GM21576 (cell line): ENCODE data around the gene HSP90AA1.
"Not testable (repeated sequence)": the region's sequence is repeated elsewhere in the genome, so short reads cannot be mapped to it uniquely, and the experiment has no call there.

Source experiments
- ATAC-seq: cut with Tn5 transposase; IDR thresholded peaks from one replicate; pipeline ENCODE4 v1.9.1; 2021; ENCODE audit warnings: mild to moderate bottlenecking, moderate library complexity; ENCODE audit not compliant: unreplicated experiment

HSP90AA1 gene

DNA sequence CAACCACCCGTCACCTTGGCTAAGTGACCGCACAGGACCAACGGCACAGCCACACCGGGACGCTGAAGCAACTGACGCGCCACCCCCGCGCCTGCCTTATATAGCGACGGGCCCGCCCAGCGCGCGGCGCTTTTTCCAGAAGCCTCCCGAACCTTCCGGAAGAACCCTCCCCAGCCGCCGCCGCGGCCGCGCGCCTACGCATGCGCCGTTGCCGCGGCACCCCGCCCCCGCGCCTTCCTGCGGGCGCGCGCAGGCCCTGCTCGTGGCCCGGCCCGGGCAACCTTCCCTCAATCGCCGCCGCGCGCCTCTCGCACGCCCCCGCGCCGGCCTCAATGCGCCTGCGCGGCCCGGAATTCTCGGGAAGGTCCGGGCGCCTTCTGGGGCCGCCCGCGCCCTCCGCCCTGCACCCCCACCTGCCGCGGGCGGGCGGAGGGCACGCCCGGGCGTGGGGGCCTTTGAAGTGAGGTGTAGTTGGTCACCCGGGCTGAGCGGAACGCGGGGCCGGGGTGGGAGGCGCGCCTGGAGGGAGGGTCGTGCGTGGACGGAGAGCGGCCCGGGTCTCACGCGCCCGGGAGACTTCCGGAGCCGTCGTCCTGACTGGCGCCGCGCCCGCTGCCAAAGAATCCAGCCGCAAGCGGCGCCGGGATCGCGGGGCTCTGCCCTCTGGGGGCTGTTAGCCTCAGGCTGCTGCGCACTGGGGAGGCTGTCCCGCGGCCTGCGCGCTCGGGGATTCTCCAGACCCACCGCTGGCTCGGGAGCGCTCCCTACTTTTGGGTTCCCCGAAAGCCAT is at the start of gene HSP90AA1:
Gene HSP90AA1, minus strand, starts transcription at position 73 of the 790 bp plus-strand sequence. CDS start 666 bp downstream, outside the sequence.
- ATAC-seq = peak; percentile 66

DNA sequence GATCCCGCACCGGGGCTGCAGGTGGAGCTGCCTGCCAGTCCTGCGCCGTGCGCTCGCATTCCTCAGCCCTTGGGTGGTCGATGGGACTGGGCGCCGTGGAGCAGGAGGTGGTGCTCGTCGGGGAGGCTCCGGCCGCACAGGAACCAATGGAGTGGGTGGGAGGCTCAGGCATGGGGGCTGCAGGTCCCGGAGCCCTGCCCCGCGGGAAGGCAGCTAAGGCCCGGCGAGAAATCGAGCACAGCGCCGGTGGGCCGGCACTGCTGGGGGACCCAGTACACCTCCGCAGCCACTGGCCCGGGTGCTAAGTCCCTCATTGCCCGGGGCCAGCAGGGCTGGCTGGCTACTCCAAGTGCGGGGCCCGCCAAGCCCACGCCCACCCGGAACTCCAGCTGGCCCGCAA is 48.6 kb upstream of the HSP90AA1 start:
- ATAC-seq = not testable (repeated sequence)

DNA sequence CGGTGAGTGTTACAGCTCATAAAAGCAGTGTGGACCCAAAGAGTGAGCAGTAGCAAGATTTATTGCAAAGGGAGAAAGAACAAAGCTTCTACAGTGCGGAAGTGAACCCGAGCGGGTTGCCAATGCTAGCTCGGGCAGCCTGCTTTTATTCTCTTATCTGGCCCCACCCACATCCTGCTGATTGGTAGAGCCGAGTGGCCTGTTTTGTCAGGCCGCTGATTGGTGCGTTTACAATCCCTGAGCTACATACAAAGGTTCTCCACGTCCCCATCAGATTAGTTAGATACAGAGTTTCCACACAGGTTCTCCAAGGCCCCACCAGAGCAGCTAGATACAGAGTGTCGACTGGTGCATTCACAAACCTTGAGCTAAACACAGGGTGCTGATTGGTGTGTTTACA is 47.9 kb upstream of the HSP90AA1 start:
- not testable (repeated sequence) for ATAC-seq

DNA sequence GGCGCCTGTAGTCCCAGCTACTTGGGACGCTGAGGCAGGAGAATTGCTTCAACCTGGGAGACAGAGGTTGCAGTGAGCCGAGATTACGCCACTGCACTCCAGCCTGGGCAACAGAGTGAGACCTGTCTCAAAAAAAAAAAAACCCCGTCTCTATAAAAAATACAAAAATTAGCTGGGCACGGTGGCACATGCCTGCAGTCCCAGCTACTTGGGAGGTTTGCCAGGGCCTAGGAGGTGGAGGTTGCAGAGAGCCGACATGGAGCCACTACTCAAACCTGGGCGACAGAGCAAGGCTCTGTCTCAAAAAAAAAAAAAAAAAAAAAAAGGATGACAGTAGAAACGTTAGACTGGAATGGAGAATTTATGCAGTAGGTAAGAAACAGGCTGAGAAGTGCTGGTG is 47.2 kb upstream of the HSP90AA1 start:
- not testable (repeated sequence) for ATAC-seq

DNA sequence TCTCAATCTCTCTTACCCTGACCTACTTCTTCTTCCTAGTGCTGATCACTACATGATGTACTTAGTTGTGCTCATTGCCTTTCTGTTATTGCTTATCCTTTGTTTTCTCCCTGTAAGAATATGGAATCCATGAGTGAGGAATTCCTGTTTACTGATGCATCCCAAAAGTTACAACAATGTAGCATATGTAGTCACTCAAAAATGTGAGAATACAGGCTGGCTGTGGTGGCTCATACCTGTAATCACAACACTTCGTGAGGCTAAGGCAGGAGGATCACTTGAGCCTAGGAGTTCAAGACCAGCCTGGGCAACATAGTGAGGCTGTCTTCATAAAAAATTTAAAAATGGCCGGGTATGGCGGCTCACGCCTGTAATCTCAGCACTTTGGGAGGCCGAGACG is 44.9 kb upstream of the HSP90AA1 start:
- no peak for ATAC-seq

DNA sequence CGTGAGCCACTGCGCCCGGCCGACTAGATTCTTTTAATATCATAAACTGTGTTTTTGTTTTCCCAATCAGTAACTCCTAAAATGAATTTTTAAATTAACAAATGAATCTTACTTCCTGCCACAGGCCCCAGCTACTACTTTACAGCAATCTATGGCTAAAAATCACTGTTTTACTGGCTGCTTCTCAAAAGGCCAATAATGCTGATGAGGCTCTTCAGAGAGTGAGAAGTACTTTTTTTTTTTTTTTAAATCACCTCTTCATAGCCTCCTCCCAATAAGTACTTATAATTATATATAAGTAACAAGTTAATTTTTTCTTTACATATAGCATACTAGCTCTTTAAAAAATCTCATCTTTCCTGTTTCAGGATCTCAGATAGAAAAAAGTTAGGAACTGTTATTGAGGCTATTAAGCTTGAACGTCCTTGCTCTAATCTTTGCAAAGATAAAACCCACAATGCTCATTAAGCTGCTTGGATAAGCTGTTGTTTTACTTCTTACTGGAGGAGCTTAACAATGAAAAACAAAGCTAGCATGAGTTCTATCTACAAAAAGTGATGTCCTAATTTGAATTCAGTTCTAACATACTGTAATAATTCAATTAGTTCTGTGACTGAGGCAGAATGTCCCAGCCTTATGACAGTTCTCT is 40.1 kb upstream of the HSP90AA1 start:
- no peak for ATAC-seq

DNA sequence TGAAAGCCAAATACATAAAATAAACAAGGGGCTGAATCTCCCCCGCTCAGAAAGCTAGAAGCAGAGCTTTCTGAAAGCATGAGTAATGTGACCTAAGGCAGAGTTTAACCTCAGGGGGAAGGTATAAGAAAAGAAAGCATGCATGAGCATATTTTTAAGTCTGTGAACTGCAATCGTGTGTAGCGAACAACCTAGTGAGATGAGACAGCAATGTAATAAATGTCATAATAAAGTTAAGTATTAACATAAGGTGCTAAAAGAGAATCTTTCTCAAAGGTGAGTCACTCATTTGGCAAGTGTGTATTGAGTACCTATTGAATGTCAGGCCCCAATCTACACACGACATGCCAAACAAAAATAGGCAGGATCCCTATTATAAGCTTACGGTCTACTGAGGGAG is 38.7 kb upstream of the HSP90AA1 start:
- no peak for ATAC-seq

DNA sequence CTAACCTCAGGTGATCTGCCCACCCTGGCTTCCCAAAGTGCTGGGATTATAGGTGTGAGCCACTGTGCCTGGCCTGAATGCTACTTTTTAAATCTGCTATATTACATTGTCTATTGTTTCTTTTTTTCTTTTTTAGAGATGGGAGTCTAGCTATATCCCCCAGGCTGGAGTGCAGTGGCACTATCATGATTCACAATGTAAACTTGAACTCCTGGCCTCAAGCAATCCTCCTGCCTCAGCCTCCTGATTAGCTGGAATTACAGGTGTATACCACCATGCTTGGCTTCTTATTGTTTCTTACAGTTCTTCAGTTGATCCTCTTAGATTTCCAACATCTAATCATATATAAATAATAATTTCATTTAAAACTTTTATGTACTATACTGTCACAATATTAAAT is 37.6 kb upstream of the HSP90AA1 start:
- no peak for ATAC-seq

DNA sequence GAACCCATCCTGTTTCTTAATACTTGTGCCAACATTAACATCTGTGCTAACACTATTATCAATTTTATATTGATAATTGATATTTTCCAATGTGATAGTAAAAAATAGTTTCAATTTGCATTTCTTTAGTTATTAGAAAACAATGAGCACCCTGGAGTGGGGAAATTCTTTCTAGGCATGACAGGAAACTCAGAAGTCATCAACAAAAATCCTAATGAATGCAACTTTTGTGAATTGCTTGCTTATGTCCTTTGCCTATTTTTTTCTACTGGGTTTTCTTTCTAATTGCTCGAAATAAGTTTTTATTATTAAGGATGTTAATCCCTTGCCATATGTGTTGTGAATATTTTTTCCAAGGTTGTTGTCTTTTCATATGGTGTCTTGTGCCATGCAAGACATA is 34.7 kb upstream of the HSP90AA1 start:
- no peak for ATAC-seq

DNA sequence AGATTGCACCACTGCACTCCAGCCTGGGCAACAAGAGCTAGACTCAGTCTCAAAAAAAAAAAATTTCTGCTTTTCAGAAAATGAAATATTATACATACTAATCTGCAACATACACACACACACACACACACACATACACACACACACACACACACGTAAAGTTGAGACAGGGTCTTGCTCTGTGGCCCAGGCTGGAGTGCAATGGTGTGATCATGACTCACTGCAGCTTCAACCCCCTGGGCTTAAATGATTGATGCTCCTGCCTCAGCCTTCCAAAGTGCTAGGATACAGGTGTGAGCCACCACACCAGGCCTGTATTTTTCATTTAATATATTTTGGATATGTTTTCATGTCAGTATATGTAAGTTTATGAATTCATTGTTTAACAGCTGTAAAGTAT is 34.0 kb upstream of the HSP90AA1 start:
- no peak for ATAC-seq

DNA sequence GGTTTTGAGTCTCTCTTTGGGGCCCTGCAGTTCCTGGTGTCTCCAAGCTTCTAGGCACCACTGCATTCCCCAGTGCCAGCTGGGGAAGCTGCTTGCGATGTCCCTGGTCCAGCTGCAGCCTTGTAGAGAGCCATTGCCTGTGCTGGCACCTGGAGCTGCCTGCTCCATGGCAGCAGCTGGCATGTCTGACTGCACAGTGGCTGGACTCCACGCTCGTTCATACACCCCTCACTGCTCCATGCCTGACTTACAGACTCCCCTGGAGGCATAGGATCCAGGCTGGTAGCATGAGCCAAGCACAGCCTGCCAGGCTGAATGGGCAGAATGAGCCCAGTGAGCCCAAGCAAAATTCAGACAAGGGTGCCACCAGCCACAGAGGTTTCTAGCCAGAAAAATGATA is 31.0 kb upstream of the HSP90AA1 start:
- ATAC-seq = no peak

DNA sequence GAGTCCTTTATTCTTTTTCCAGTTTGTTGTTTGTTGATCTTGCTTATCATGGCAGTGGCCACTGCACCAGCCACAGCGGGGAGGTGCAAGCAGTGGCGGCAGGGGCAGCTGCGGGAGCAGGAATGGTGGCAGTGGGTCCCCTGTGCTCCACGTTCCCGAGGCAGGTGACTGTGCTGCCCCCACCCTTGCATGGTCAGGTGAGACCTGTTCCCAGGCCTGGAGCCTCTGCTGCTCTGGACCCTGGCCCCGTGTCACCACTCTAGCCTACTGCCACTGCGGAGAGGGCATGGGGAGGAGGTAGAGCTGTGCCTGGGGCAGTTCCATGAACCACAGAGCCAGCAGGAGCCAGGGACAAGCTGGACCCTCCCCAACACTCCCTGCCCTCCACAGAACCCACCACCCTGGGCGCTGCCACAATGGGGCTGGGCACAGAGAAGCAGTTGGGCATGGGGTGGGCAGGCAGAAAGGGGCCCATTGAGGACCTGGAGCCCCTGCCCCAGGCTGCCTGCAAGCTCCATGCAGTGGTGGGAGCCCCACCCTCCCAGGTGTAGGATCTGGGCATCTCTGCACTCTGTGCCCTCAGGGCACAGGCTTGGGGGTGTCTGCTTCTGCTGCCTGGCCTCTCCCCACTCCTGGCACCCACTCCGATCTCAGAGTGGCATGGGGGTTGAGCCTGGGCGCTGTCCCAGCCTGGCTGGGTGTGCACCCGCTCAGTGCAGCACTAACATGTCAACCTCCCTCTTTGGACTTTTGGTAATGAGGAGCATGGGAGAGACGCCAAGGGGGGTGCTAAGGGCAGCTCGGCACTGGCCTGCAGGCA is 29.7 kb upstream of the HSP90AA1 start:
- no peak for ATAC-seq

DNA sequence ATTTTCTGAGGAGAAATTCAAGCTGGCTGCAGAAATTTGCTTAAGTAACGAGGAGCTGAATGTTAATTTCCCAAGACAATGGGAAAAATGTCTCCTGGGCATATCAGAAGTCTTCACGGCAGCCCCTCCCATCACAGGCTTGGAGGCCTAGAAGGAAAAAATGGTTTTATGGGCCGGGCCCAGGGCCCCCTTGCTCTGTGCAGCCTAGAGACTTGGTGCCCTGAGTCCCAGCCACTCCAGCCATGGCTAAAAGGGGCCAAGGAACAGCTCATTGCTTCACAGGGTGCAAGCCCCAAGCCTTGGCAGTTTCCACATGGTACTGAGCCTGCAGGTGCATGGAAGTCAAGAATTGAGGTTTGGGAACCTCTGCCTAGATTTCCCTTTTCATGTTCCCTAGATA is 24.3 kb upstream of the HSP90AA1 start:
- no peak for ATAC-seq

DNA sequence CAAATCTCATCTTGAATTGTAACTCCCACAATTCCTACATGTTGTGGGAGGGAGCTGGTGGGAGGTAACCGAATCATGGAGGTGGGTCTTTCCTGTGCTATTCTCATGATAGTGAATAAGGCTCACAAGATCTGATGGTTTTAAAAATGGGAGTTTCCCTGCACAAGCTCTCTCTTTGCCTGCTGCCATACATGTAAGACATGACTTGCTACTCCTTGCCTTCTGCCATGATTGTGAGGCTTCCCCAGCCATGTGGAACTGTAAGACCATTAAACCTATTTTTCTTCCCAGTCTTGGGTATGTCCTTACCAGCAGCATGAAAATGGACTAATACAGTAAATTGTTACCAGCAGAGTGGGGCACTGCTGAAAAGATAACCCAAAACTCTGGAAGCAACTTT is 22.5 kb upstream of the HSP90AA1 start:
- ATAC-seq = not testable (repeated sequence)

DNA sequence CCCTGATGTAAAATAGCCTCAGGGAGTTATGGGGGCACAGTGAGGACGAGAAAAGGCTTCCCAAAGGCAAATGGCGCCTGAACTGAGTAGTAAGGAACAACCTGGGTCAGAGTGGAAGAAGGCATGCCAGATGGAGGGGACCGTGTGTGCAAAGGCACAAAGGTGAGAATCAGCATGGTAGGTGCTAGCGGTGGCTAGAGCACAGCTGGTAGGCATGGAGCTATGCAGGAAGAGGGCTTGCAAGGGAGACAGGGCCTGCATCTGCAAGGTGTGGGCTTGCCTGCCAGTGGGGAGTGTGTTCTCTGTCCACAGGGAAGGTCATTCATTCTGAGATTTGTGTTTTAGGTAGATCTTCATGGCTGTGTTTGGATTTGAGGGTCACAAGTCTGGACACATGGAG is 18.5 kb upstream of the HSP90AA1 start:
- no peak for ATAC-seq

DNA sequence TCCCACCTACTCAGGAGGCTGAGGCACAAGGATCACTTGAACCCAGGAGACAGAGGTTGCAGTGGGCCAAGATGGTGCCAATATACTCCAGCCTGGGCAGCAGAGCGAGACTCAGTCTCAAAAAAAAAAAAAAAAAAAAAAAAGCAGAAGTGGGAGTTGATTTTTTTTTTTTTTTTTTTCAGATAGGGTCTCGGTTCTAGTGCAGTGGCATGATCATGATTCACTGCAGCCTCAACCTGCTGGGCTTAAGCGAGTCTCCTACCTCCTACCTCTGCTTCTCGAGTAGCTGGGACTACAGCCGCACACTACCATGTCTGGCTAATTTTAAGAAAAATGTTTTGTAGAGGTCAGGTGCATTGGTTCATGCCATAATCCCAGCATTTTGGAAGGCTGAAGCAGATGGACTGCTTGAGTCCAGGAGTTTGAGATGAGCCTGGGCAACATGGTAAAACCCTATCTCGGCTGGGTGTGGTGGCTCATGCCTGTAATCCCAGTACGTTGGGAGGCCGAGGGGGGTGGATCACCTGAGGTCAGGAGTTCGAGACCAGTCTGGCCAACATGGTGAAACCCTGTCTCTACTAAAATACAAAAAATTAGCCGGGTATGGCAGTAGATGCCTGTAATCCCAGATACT is 16.3 kb upstream of the HSP90AA1 start:
- ATAC-seq = peak; percentile 76

DNA sequence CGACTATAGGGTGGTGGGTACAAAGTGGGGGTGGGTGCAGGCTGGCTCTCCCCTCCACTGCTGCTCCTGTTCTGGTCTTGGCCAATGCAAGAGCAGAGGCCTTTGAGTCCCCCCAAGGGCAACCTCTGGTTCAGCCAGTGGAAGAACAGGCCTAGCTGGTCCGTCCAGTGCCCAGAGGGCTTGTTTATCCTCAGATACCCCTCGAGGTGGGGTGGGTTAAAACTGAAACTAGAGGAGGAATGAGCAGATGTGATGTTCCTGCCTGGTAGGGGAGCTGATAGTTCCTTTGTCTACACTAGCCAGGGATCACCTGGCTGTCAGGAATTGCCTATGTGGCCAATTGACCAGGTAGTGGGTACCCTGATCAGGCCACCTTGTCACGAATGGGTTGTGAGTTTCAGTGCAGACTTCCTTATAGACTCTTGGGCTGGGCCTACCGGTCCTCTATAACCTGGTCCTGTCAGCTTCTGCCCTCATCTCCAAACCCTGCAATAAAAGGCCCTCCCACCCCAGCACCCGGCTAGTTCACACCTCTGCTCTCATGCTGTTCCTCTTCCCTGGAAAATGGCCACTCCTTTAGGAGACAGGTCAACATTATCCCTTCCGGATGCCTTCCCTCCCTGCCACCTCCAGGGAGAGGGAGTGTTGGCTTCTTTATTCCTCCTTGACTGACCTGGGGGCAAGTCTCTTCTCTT is 10.7 kb upstream of the HSP90AA1 start:
- ATAC-seq = no peak

DNA sequence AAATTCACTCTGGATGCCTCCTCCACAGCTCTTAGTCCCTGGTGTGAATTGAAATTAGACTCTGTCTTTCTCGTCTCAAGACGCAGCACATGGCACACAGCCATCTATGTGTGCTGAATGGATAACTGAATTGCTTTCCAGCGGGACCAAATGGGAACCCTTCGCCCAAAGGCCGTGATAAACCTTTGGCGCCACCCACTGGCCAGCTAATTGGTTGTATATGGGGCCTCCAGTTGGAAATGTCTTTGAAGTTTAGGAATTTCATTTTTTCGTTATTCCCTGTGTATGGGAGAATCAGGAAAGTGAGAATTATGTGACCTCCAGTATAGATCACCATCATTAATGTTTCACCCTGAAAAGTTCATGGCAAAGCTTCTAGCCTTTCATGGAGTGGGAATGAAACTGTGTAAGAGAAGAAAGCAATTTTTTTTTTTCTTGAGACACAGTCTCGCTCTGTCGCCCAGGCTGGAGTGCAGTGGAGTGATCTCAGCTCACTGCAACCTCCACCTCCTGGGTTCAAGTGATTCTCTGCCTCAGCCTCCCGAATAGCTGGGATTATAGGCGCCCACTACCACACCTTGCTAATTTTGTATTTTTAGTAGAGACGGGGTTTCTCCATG is 9.8 kb upstream of the HSP90AA1 start:
- no peak for ATAC-seq

DNA sequence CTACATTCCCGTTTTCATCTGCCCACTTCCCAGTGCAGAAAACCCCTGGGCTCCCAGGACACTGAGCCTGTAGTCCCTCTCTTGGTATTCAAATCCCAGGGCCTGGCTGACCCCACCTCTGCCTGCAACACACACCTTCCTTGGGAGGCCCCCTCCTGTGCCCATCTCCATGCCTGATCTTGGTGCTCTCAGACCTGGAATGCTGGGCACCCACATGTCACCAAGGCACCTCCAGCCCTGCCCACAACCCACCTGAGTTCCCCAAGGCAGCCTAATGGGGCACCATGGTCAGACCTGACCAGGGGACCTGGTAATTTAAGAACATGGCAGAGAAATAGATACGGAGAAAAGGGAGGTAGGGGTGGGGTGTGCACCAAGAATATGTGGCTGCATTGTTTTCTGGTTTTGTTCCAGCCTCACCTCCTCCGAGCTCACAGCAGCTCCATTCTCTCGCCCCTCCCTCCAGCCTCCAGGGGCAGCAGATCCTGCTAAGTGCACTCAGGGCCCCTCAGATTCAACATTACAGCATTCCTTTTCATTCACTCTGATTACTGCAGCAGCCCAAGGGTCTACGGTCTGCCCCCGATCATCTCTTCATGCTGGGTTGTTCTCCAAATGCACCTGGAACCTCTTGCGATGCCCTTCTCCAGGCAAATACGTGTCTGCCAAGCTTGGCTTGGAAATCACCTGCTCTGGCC is 9.2 kb upstream of the HSP90AA1 start:
- ATAC-seq = no peak
